ENCODE measurements around the gene GRB7. TPM values are rescaled to one million over a fixed set of nuclear protein-coding genes. Genes with fewer than 3 reads are reported as not detected.

The GRB7 gene
- total and polyA plus RNA-seq, 5 experiments from 2014 or later, result not detected

GRCh38 chr17:39782481-39782880 is 44.7 kb downstream of the GRB7 start:
- H3K27ac Mint-ChIP-seq, result peak overlapping the region; percentile 43 to 98 (median 88)
- no peak for DNase-seq
- no peaks in the 10 kb centered on the region for H3K9me3 Mint-ChIP-seq
- peaks cover 37 to 90% (median 78%) of the 10 kb centered on the region in 4 donors for H3K4me1 Mint-ChIP-seq
- H3K4me3 Mint-ChIP-seq, result peak overlapping the region in 5 of 10 donors; percentile 7 to 60 (median 16)
- H3K27me3 Mint-ChIP-seq, result no peaks in the 10 kb centered on the region
- POLR2A ChIA-PET, result interaction anchor here (0.6 to 3.1 kb wide), 7 partner anchors 10 to 82 kb away, joined by 3 to 24 read pairs (median 4); partner anchors contain the start of gene IKZF3
- peaks cover 15 to 73% (median 30%) of the 10 kb centered on the region in 3 donors for H3K36me3 Mint-ChIP-seq
- no peak for ATAC-seq

GRCh38 chr17:39782980-39783379 is 45.2 kb downstream of the GRB7 start:
- peak in 1 of 2 donors; percentile 29 for ATAC-seq
- DNase-seq, result no peak
- Mint-ChIP-seq H3K4me3 (peak overlapping the region in 8 of 10 donors; percentile 0 to 60 (median 24)), H3K4me1 (peaks cover 35 to 90% (median 78%) of the 10 kb centered on the region in 4 donors), H3K27ac (peak overlapping the region in 9 of 10 donors; percentile 9 to 98 (median 66)), H3K9me3 (no peaks in the 10 kb centered on the region), H3K27me3 (no peaks in the 10 kb centered on the region), H3K36me3 (peaks cover 16 to 76% (median 35%) of the 10 kb centered on the region in 3 donors)
- POLR2A ChIA-PET, result interaction anchor here (1.1 to 3.1 kb wide), 4 partner anchors 9 to 81 kb away, joined by 3 to 24 read pairs (median 4); partner anchors contain the start of gene IKZF3

DNA sequence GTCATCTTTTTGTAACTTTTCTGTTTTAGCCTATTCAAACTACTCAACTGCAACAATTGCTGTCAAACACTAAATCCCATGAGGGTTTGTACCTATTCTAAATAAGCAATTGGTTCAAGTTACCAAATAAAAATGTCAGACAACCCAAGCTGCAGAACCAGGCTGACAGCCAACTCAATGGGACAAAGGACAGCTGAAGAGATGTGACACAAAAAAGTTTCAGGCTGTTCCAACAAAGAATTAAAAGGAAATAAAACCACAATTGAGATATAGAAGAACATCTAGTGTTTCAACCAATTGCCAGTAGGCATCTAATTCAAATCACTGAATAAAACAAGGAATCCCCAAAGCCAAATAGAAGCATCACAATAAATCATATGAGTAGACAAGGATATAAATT is 49.3 kb downstream of the GRB7 start:
- ATAC-seq (no peak), DNase-seq (no peak)
- Mint-ChIP-seq H3K27ac (peak overlapping the region in 4 of 10 donors; percentile 56 to 76 (median 64)), H3K36me3 (peaks cover 23 to 87% (median 50%) of the 10 kb centered on the region in 3 donors), H3K9me3 (no peaks in the 10 kb centered on the region), H3K27me3 (no peaks in the 10 kb centered on the region), H3K4me1 (peaks cover 28 to 82% (median 69%) of the 10 kb centered on the region in 4 donors), H3K4me3 (no peak overlapping the region)
- POLR2A ChIA-PET, result interaction anchor here (0.5 to 2.0 kb wide), 5 partner anchors 26 to 277 kb away, joined by 3 to 9 read pairs (median 3); no protein-coding TSS in a partner anchor

DNA sequence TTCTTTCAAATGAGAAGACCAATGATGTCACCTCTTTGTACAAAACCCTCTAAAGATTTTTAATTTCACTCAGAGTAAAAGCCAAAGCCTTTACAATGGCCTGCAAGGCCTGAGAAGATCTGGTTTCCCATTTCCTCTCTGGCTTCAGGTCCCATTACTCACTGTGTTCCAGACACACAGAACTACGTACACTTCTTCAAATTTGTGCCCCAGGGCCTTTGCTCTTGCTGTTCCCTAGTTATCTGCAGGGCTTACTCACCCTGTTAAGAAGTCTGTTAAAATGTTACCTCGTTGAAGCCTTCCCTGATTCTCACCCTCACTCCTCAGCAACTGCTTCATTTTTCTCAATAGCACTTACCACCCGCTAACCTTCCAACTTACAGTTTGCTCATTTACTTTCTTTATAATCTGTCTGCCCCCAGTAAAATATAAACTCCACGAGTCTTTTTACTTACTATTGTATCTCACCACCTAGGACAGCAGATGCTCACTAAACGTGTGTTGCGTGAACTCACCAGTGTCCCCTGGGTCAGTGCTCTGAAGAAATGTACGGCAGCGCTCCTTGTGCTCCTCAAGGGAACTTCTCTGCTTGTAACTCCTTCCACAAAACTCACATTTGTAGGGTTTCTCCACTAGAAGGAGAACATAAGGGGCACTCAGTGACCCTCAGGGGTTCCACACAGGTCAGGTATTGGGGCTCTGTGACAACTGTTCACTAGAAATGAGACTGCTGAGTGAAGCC is 50.2 kb downstream of the GRB7 start:
- Mint-ChIP-seq H3K9me3 (no peaks in the 10 kb centered on the region), H3K4me1 (peaks cover 28 to 82% (median 69%) of the 10 kb centered on the region in 4 donors), H3K36me3 (peaks cover 17 to 85% (median 53%) of the 10 kb centered on the region in 3 donors)

DNA sequence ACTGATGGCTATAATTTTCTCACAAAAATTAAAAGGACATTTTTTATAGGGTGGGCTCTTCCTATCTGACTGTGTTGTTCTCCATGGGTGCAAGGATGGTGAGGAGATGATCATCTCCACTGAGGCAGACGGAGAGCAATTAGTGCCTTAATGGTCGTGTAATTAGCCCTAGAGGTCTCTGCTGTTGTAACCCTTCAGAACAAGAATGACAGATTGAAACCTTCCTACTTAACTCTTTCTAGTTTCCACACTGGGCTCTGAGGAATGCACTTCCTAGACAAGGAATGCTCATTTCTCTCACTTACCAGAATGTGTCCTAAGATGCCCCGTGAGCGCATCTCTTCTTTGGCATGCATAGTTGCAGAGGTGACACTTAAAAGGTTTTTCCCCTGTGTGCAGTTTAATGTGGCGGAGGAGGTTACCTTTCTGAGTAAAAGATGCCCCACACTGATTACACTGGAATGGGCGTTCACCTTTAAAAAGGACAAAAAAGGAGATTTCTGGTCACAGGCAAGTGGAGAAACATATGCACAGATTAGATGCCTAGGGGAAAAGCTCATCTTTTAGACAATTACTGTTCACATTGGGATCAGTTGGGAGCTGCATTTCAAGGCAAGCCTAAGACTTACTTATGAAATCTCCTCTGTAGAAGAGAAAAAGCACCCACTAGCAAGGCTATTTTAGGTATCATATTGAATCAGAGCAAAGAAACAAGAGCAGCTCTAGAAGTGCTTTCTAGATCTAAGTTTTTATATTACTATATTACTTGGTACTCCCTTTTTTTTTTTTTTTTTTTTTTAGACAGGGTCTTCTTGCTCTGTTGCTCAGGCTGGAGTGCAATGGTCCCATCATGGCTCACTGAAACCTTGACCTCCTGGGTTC is 53.6 kb downstream of the GRB7 start:
- H3K27ac Mint-ChIP-seq, result peak overlapping the region; percentile 74 to 98 (median 92)
- peaks cover 14 to 60% (median 37%) of the 10 kb centered on the region in 3 donors for H3K36me3 Mint-ChIP-seq
- no peaks in the 10 kb centered on the region for H3K27me3 Mint-ChIP-seq

More for the DNA sequence above, 50.2 kb downstream of the GRB7 start:
- peak overlapping the region in 9 of 10 donors; percentile 18 to 89 (median 61) for H3K27ac Mint-ChIP-seq
- DNase-seq (no peak), ATAC-seq (no peak)
- H3K27me3 Mint-ChIP-seq, result no peaks in the 10 kb centered on the region
- H3K4me3 Mint-ChIP-seq, result peak overlapping the region in 4 of 10 donors; percentile 4 to 36 (median 24)
- POLR2A ChIA-PET, result interaction anchor here (0.6 to 1.0 kb wide), 3 partner anchors 15 to 33 kb away, joined by 3 to 5 read pairs (median 4); no protein-coding TSS in a partner anchor

GRCh38 chr17:39792526-39793221 is 54.9 kb downstream of the GRB7 start:
- POLR2A ChIA-PET, result interaction anchor here (1.0 to 6.2 kb wide), 12 partner anchors 10 to 133 kb away, joined by 3 to 64 read pairs (median 9); no protein-coding TSS in a partner anchor
- Mint-ChIP-seq H3K27me3 (no peaks in the 10 kb centered on the region), H3K36me3 (peaks cover 7 to 51% (median 30%) of the 10 kb centered on the region in 3 donors), H3K4me1 (peaks cover 39 to 82% (median 71%) of the 10 kb centered on the region in 4 donors), H3K27ac (peak overlapping the region; percentile 84 to 98 (median 94)), H3K9me3 (peaks cover 0 to 3% (median 0%) of the 10 kb centered on the region in 9 donors), H3K4me3 (peak overlapping the region; percentile 49 to 86 (median 75))
- DNase-seq (no peak), ATAC-seq (peak in 1 of 2 donors; percentile 14)

More for the DNA sequence above, 53.6 kb downstream of the GRB7 start:
- POLR2A ChIA-PET, result interaction anchor here (0.5 to 6.2 kb wide), 14 partner anchors 7 to 264 kb away, joined by 3 to 64 read pairs (median 6); partner anchors contain the start of gene IKZF3
- peak in 7 of 10 donors; percentile 27 to 59 (median 35) for DNase-seq
- peak; percentile 75 to 82 for ATAC-seq
- peak overlapping the region; percentile 45 to 86 (median 73) for H3K4me3 Mint-ChIP-seq
- peaks cover 39 to 83% (median 73%) of the 10 kb centered on the region in 4 donors for H3K4me1 Mint-ChIP-seq
- H3K9me3 Mint-ChIP-seq, result peaks cover 0 to 3% (median 0%) of the 10 kb centered on the region in 9 donors

DNA sequence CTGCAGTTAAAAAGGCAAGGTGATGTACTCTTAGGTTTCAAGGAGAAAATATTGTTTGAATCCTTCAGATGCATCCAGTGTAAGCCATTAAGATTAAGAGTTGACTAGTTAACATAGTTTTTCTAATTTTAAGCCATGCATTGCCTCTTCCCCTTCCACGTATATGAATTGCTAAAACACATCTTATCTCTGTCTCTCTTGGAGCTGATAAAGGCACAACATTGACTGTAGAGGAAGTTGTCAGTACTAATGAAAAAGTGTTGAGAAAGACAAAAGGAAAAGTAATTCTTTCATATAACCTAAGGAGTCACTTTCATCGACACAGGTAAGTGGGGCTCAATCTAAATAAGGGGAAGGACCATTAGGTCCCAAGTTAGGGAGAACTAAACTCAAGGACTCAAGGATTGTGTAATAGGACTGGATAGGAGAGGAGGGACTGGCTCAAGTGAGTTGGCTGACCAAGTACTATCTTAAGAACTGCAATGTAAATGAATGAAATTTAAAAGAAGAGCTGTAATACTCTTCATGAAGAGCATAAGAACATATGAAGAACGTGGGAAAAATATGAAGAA is 55.6 kb downstream of the GRB7 start:
- H3K27ac Mint-ChIP-seq, result peak overlapping the region; percentile 84 to 98 (median 94)
- no peak for DNase-seq
- POLR2A ChIA-PET, result interaction anchor here (0.9 to 6.2 kb wide), 15 partner anchors 8 to 55 kb away, joined by 3 to 64 read pairs (median 9); no protein-coding TSS in a partner anchor
- H3K9me3 Mint-ChIP-seq, result peaks cover 0 to 3% (median 0%) of the 10 kb centered on the region in 9 donors
- H3K36me3 Mint-ChIP-seq, result peaks cover 7 to 47% (median 23%) of the 10 kb centered on the region in 3 donors
- peak overlapping the region; percentile 24 to 86 (median 78) for H3K4me3 Mint-ChIP-seq
- peaks cover 42 to 83% (median 72%) of the 10 kb centered on the region in 4 donors for H3K4me1 Mint-ChIP-seq
- peak in 1 of 2 donors; percentile 6 for ATAC-seq
- H3K27me3 Mint-ChIP-seq, result no peaks in the 10 kb centered on the region

DNA sequence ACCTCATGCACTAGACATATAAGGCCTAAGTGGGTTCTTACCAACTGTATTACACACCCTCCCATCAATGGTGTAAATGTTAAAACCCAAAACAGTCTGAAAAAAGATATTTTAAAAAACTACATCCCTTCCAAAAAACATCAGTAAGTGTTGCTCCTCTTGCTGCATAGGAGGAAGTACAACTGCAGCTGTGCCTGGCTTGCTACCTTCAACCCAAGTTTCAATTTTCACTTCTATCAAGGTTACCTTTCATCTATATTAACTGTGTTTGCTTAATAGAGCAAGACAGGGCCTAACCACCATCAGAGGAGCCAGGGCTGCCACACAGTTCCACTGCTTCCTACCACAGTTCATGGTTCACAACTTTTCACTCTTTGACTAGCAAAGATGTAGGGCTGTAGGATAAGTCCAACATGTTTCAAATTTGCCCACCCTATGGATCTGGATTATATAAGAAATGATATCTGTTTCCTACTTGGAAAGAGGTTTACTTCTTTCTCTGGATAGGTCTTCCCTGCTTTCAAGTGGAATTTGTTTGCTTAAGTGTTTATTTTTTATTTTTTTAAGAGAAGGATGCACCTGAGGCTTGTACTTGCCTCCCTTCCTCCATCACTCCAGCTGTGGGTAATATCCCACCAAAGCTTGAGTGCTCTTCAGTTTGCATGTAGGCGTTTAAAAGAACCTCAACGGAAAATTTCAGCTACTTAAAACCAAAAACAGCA is 56.7 kb downstream of the GRB7 start:
- Mint-ChIP-seq H3K36me3 (peaks cover 7 to 38% (median 20%) of the 10 kb centered on the region in 3 donors), H3K27me3 (no peaks in the 10 kb centered on the region)
- POLR2A ChIA-PET, result interaction anchor here (0.5 to 6.2 kb wide), 19 partner anchors 8 to 445 kb away, joined by 3 to 64 read pairs (median 4); partner anchors contain the start of genes LRRC3C and ORMDL3

More for the DNA sequence above, 56.7 kb downstream of the GRB7 start:
- H3K4me1 Mint-ChIP-seq, result peaks cover 46 to 87% (median 81%) of the 10 kb centered on the region in 4 donors
- peak overlapping the region; percentile 84 to 98 (median 94) for H3K27ac Mint-ChIP-seq
- peak overlapping the region; percentile 60 to 86 (median 74) for H3K4me3 Mint-ChIP-seq
- H3K9me3 Mint-ChIP-seq, result peaks cover 0 to 3% (median 0%) of the 10 kb centered on the region in 9 donors
- DNase-seq, result peak in 4 of 10 donors; percentile 32 to 53 (median 42)
- peak; percentile 69 to 79 for ATAC-seq

Data from naive thymus-derived CD8-positive, alpha-beta T cell (primary cell).